HG03280 (cell line): ENCODE results near the gene YBX3.
"Not testable (repeated sequence)": the region's sequence is repeated elsewhere in the genome, so short reads cannot be mapped to it uniquely, and the experiment has no call there.

Experiments
- ATAC-seq: cut with Tn5 transposase; IDR thresholded peaks from one replicate; pipeline ENCODE4 v1.9.1; 2021; ENCODE audit warnings: mild to moderate bottlenecking, moderate library complexity; ENCODE audit not compliant: unreplicated experiment

The YBX3 gene

GRCh38 chr12:10722905-10723746, at the start of gene YBX3:
Gene YBX3, minus strand, starts transcription at chr12:10723323. Its CDS starts 212 bp downstream, at chr12:10723111.
- ATAC-seq: peak; percentile 41

- ATAC-seq: no peak
Measured at GRCh38 chr12:10771132-10771733, 48.1 kb upstream of the YBX3 start.

DNA sequence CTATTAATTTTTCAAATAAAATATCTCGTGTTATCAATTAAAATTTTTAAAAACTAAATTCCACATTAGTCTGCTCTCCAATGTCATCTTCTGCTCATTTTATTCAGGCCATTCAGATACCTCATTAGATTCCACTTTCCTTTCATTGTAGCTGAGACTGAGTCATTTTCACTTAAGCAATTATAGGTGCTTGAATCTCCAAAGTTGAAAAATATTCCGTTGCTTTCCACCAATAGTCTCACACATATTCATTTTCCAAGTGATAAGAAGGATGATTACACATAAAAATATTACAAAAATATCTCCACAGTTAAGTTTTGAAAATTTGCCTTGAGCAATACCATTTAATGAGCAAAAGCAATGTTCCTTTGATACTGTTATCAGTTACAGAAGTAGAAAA, 36.5 kb upstream of the YBX3 start:
- no peak for ATAC-seq

- ATAC-seq: no peak
Measured at GRCh38 chr12:10756194-10756593, 33.1 kb upstream of the YBX3 start.

DNA sequence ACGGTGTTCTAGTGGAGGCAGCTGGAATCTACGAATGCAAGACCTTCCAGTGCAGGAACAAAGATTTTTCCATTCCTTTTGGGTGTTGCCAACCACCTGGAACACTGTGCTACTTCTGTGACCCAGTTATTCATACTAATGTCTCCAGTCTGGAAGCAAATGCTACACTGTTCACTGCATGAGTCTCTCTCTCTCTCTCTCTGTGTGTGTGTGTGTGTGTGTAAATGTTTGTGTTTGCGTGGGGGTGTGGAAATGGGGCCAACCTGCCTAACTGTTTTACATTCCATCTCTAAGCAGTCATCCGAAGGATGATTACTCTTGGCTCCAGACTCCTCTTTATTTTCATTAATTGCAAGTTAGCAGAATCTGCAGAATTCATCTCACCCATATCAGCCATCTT, 29.9 kb upstream of the YBX3 start:
- ATAC-seq: no peak

GRCh38 chr12:10750385-10750727, 27.2 kb upstream of the YBX3 start:
- ATAC-seq: no peak

- peak; percentile 85 for ATAC-seq
Measured at GRCh38 chr12:10749700-10750384, 26.7 kb upstream of the YBX3 start.

GRCh38 chr12:10747730-10748129, 24.6 kb upstream of the YBX3 start:
- no peak for ATAC-seq

GRCh38 chr12:10743420-10743819, 20.3 kb upstream of the YBX3 start:
- ATAC-seq: not testable (repeated sequence)

DNA sequence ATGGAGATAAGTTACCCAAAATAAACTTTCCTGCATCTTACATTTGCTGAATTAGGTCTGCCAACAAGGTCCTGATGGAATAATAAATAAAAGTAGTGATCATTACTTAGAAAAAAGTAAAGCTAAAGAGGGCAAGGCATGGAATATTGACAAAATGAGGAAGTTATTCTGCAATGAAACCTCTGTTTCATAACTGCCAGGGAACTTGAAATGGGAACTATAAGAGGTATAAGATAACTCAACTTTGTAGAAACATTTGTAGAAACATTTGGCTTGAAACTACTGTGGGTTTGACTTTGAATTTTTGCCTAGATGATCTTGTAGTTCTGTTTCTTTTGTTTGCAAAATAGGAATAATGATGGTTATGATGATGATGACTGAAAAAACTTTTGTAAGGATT, 18.7 kb upstream of the YBX3 start:
- ATAC-seq: no peak

DNA sequence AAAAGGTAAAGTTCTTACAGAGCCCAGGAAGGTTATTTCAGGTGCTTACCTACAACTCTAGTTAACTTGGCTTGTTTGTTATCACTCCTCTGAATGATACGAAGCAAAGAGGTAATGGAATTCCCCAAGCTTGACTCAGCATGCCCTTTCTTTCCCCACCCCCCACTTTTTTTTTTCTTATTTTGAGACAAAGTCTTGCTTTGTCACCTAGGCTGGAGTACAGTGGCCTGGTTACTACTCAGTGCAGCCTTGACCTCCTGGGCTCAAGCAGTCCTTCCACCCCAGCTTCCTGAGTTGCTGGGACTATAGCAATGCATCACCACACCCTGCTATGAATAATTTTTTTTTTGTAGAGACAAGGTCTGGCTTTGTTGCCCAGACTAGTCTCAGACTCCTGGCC, 17.1 kb upstream of the YBX3 start:
- no peak for ATAC-seq

- no peak for ATAC-seq
Measured at GRCh38 chr12:10739157-10740118, 16.3 kb upstream of the YBX3 start.

DNA sequence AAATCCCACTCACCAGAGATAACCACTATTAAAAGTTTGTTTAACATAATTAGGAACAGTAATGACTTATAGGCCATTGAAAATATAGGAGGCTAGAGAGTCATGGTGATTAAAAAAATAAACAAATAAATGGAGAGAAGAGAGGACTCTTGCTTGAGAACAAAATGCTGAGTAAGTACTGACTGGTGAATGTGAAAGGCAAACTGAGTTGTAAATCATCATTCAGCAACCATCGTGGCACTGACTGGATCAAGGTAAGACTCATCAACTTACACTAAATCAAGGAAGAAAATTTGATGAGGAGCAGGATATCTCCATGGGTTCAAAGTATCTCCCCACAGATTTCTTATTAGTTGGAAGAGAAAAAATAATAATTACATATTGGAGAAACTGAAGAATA, 14.1 kb upstream of the YBX3 start:
- no peak for ATAC-seq

DNA sequence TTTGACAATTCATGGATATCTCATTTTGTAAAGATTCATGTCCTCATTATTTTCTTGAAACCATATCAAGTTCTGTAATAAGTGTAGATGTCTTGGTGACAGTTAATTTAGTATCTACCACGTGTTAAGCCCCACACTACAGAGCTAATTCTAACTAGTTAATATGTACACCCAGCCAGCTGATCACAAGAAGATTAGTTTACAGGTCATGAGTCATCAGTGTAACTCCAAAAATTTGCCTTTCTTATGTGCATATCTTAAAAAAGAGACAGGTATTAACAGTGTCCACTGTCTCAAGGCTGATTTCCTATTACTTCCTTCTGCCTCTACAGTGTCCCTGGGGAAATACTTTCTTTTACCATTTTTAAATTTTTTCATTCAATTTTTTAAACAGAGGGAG, 13.3 kb upstream of the YBX3 start:
- no peak for ATAC-seq

GRCh38 chr12:10735428-10735827, 12.3 kb upstream of the YBX3 start:
- no peak for ATAC-seq

DNA sequence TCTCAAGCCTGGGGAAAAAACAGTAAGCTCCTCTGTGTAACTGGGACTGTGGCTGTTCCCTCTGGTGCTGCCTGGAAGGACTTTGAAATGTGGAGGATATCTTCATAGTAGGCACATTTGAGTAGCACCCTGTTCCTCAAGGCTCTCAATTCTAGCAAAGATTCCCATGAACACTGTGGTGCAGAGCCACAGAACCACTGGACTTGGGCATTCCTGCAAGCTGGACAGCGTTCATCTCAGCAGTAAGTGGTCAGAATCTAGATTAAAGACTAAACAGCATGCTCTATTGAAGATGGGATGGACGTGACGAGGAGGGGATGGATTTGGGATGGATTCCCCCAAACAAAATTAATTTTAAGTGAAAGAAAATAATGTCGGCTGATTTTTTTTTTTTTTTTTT, 9.4 kb upstream of the YBX3 start:
- no peak for ATAC-seq

DNA sequence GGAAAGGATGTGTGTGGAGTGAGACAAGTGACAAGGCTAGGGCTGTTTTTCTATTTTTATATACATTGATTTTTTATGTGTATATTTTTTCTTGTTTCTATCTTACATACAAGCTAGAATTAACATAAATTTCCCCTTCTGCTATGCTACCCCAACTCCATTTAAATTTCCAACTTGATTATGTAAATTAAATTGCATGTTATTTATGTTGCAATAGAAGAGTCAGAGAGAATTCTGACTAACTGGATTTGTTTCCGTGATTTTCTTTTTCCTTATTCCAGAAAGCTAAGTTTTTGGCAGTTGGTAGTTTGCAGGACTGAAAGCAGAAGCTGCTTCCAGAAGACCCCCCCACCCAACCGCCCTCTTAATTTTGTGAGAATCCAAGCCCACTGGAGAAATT, 8.9 kb upstream of the YBX3 start:
- ATAC-seq: no peak

- ATAC-seq: no peak
Measured at GRCh38 chr12:10730559-10730958, 7.4 kb upstream of the YBX3 start.

DNA sequence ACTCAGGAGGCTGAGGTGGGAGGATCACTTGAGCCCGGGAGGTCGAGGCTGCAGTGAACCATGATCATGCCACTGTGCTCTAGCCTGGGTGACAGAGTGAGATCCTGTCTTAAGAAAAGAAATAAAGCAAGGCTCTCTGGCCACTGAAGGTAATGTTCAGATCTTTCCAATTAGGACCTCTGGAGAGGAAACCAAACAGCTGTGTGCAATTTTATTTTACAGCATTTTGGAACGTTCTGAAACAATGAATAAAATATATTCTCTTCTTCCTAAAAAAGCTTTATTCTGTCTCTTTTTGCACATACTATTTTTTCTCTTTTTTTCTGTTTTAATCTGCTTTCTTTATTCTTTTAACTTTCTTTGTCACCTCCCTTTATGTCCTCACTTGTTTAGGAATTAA, 5.0 kb upstream of the YBX3 start:
- no peak for ATAC-seq

DNA sequence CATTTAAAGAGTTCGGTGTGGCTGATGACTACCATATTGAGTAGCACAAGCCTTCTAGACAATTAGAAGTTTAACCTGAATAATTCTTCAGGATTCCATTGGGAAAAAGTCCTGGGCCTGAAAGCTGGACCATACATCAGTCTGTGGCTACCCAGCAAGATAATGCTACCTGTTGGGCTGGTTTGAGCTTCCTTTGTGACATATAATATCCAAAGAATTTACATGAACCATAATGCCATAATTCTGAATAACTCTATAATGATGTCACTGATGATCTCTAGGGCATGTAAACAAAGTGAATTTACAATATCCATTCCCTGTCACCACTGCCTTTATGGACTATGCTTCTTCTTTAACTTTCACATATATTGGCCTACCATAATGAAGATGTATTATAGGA, 3.8 kb upstream of the YBX3 start:
- ATAC-seq: no peak

- ATAC-seq: no peak
Measured at GRCh38 chr12:10725003-10725402, 1.9 kb upstream of the YBX3 start.
